HG03342 (cell line): ENCODE measurements around the gene MACROD2.
"Not testable (repeated sequence)": the region's sequence is repeated elsewhere in the genome, so short reads cannot be mapped to it uniquely, and the experiment has no call there.

Experiments used
- ATAC-seq: cut with Tn5 transposase; IDR thresholded peaks from one replicate; pipeline ENCODE4 v1.9.1; 2021; ENCODE audit warnings: mild to moderate bottlenecking, moderate library complexity; ENCODE audit not compliant: unreplicated experiment

The MACROD2 gene

GRCh38 chr20:14178952-14179351 is 183.6 kb downstream of the MACROD2 start:
- ATAC-seq = no peak

GRCh38 chr20:14189794-14190402 is 194.6 kb downstream of the MACROD2 start:
- no peak for ATAC-seq

GRCh38 chr20:14191559-14191958 is 196.2 kb downstream of the MACROD2 start:
- no peak for ATAC-seq

- no peak for ATAC-seq
Measured at GRCh38 chr20:14193443-14193842, 198.1 kb downstream of the MACROD2 start.

- no peak for ATAC-seq
Measured at GRCh38 chr20:14193885-14194284, 198.6 kb downstream of the MACROD2 start.

GRCh38 chr20:14197097-14197496 is 201.8 kb downstream of the MACROD2 start:
- ATAC-seq = no peak

- ATAC-seq = no peak
Measured at GRCh38 chr20:14198416-14198815, 203.1 kb downstream of the MACROD2 start.

- no peak for ATAC-seq
Measured at GRCh38 chr20:14199111-14199510, 203.8 kb downstream of the MACROD2 start.

- no peak for ATAC-seq
Measured at GRCh38 chr20:14203657-14204056, 208.3 kb downstream of the MACROD2 start.

GRCh38 chr20:14207591-14207990 is 212.3 kb downstream of the MACROD2 start:
- ATAC-seq = no peak

- ATAC-seq = no peak
Measured at GRCh38 chr20:14208956-14209355, 213.6 kb downstream of the MACROD2 start.

- ATAC-seq = no peak
Measured at GRCh38 chr20:14210146-14210545, 214.8 kb downstream of the MACROD2 start.

GRCh38 chr20:14214046-14214445 is 218.7 kb downstream of the MACROD2 start:
- ATAC-seq = no peak

- not testable (repeated sequence) for ATAC-seq
Measured at GRCh38 chr20:14215880-14216279, 220.6 kb downstream of the MACROD2 start.

- no peak for ATAC-seq
Measured at GRCh38 chr20:14219801-14220461, 224.6 kb downstream of the MACROD2 start.

GRCh38 chr20:14220986-14221385 is 225.7 kb downstream of the MACROD2 start:
- ATAC-seq = no peak

GRCh38 chr20:14223806-14224205 is 228.5 kb downstream of the MACROD2 start:
- no peak for ATAC-seq

- not testable (repeated sequence) for ATAC-seq
Measured at GRCh38 chr20:14226051-14227049, 231.0 kb downstream of the MACROD2 start.

GRCh38 chr20:14232650-14233049 is 237.3 kb downstream of the MACROD2 start:
- peak; percentile 51 for ATAC-seq

GRCh38 chr20:14234666-14235295 is 239.5 kb downstream of the MACROD2 start:
- no peak for ATAC-seq

- no peak for ATAC-seq
Measured at GRCh38 chr20:14235355-14235754, 240.0 kb downstream of the MACROD2 start.
